HepG2 (cell line): ENCODE measurements around the gene E2F1. TPM values are rescaled to one million over a fixed set of nuclear protein-coding genes. Genes with fewer than 3 reads are reported as not detected.

ENCODE experiments used
- ARID4A ChIP-seq: sonication (generic); formaldehyde crosslinking; IDR thresholded peaks from 2 replicates; pipeline ENCODE4 v1.5.0; 2020; ENCODE audit warnings: mild to moderate bottlenecking, missing genetic modification reagents, borderline replicate concordance
- CHD2 ChIP-seq: IDR thresholded peaks from 2 replicates; pipeline ENCODE4 v1.6.1; 2011; ENCODE audit warnings: low read depth, low read length, improper control_type of control experiment
- CHD4 ChIP-seq: fragments of 200-600 bp; sonication (generic); IDR thresholded peaks from 2 replicates; pipeline ENCODE4 v1.7.0; 2017; ENCODE audit warnings: mild to moderate bottlenecking, low read length, borderline replicate concordance
- ETV5 ChIP-seq: IDR thresholded peaks from 2 replicates; pipeline ENCODE4 v1.6.1; 2018; ENCODE audit warnings: missing biosample characterization, missing genetic modification reagents, inconsistent platforms, borderline replicate concordance
- GTF2F1 ChIP-seq: fragments of 150-350 bp; IDR thresholded peaks from 2 replicates; pipeline ENCODE4 v1.6.1; 2014; ENCODE audit warnings: low read length
- HNRNPLL ChIP-seq: fragments of 200-400 bp; formaldehyde crosslinking; IDR thresholded peaks from 2 replicates; pipeline ENCODE4 v1.6.1; 2017; ENCODE audit warnings: mild to moderate bottlenecking, low read depth, low read length; ENCODE audit not compliant: poor library complexity, severe bottlenecking
- HOMEZ ChIP-seq: IDR thresholded peaks from 2 replicates; pipeline ENCODE4 v1.6.1; 2016; ENCODE audit warnings: low read depth
- IRF2 ChIP-seq: IDR thresholded peaks from 2 replicates; pipeline ENCODE4 v1.6.1; 2018; ENCODE audit warnings: missing genetic modification reagents, missing compliant biosample characterization
- MBNL3 ChIP-seq: fragments of 250-450 bp; sonication (Bioruptor Pico); conservative IDR thresholded peaks from 2 replicates; pipeline ENCODE4 v1.8.0; 2022; ENCODE audit warnings: mild to moderate bottlenecking, inconsistent platforms
- MTA3 ChIP-seq: sonication (generic); formaldehyde crosslinking; IDR thresholded peaks from 2 replicates; pipeline ENCODE4 v1.4.0; 2020; ENCODE audit warnings: missing genetic modification reagents
- TARDBP ChIP-seq: sonication (generic); formaldehyde crosslinking; IDR thresholded peaks from 2 replicates; pipeline ENCODE4 v1.8.0; 2022; ENCODE audit warnings: mild to moderate bottlenecking, missing genetic modification reagents
- USF2 ChIP-seq, 2 experiments: sonication (generic) in 1 of 2; formaldehyde crosslinking in 1 of 2; IDR thresholded peaks; 2 replicates each; pipeline versions ENCODE4 v1.5.1 to v1.6.1; 2011 to 2020; ENCODE audit warnings: borderline replicate concordance in 1 of 2, low read depth in 1 of 2, low read length in 1 of 2, mild to moderate bottlenecking in 1 of 2, missing genetic modification reagents in 1 of 2, moderate library complexity in 1 of 2
- ZBTB49 ChIP-seq: sonication (generic); formaldehyde crosslinking; IDR thresholded peaks from 2 replicates; pipeline ENCODE4 v1.4.0; 2020; ENCODE audit warnings: missing genetic modification reagents, borderline replicate concordance
- ZNF383 ChIP-seq: sonication (generic); formaldehyde crosslinking; IDR thresholded peaks from 2 replicates; pipeline ENCODE4 v1.4.0; 2020; ENCODE audit warnings: missing genetic modification reagents, mild to moderate bottlenecking, borderline replicate concordance
- ZNF460 ChIP-seq: sonication (generic); formaldehyde crosslinking; IDR thresholded peaks from 2 replicates; pipeline ENCODE4 v1.5.1; 2020; ENCODE audit warnings: missing genetic modification reagents, mild to moderate bottlenecking, borderline replicate concordance
- ZNF780A ChIP-seq: sonication (generic); formaldehyde crosslinking; IDR thresholded peaks from 2 replicates; pipeline ENCODE4 v1.8.0; 2022; ENCODE audit warnings: mild to moderate bottlenecking, missing genetic modification reagents, moderate library complexity
- polyA plus RNA-seq, 8 experiments: library from polyadenylated mRNA; depleted of rRNA in 3 of 8; stranded (reverse) in 7 of 8; unstranded in 1 of 8; fragments of >200 nt; fragmentation: Illumina TruSeq in 4 of 8; extraction: Trizol in 4 of 8; gene quantifications; 2 replicates each; pipeline versions ENCODE4 v1.2.1 to v1.2.3, GENCODE V29; 2011 to 2016; ENCODE audit warnings: low read depth in 4 of 8, missing spikeins in 1 of 8, mixed read lengths in 1 of 8; ENCODE audit not compliant: insufficient read depth in 1 of 8
- total RNA-seq, 5 experiments: library from RNA; depleted of rRNA; stranded (reverse); fragments of >200 nt; fragmentation: Illumina TruSeq; extraction: Trizol; gene quantifications; 2 replicates each; pipeline ENCODE4 v1.2.3, GENCODE V29; 2016; ENCODE audit warnings: low read depth in 1 of 5
- TF ChIP-seq, protein P1 (sequence below): sonication (generic); formaldehyde crosslinking; IDR thresholded peaks from 2 replicates; pipeline ENCODE4 v1.5.0; 2020; ENCODE audit warnings: missing genetic modification reagents

E2F1 gene
- total and polyA plus RNA-seq, 2 of the 13 experiments (the other 11 are each of a cell fraction or from before 2014, with no cell fraction given) = 25.5 to 39.4 TPM

DNA sequence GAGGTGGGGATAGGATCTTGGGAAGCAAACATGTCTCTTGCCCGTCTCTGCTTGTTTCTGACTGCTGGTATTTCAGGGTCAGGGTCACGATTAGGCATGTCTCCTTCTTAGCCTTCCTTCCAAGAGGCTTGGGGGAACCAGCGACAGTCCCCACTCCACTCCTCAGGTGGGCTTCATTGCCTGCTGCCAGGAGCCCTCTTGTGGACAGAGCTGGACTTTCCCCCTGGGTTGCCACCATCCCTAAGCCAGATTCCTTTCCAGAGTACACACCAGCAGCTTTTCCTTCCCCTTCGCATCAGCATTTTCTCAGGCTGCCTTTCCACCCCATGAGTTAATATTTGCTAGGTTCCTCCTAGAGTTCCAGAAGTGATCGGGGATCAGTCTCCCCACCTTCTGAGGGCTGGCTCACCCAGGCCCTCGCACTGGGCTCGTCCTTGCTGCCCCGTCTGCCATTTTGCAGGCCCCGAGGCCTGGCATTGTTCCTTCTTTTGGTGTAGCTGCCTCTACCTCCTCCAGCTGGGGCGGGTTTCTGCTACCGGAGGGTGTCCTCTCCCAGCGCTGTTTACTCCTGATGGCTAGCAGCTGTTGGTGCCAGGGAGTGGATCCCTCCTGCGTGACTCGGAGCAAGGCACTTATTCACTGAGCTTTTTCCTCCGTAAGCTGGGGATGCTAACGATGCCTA lies 32.8 kb downstream of the E2F1 start (continued):
- TF ChIP-seq ARID4A (CRISPR knock-in tag) (peak; percentile 33; the same call in 1 of the 2 replicates), ZNF460 (CRISPR knock-in tag) (no peak), ZBTB49 (CRISPR knock-in tag) (no peak), CHD2 (no peak), GTF2F1 (0 out of 2 replicates have a peak, but pooled peaks have one; percentile 57), HOMEZ (peak; percentile 42; the same call in 1 of the 2 replicates), ETV5 (CRISPR knock-in tag) (0 out of 2 replicates have a peak, but pooled peaks have one; percentile 15), CHD4 (no peak), USF2 (IDR thresholded peaks at IDR 0.05; ENCODE audit: low read depth, low read length) (no peak), USF2 (CRISPR knock-in tag; IDR thresholded peaks at IDR 0.05; ENCODE audit: borderline replicate concordance) (no peak; the same call in 1 of the 2 replicates), HNRNPLL (no peak), MBNL3 (CRISPR knock-in tag) (no peak), ZNF383 (CRISPR knock-in tag) (no peak), ZNF780A (no peak), IRF2 (CRISPR knock-in tag) (no peak), TARDBP (CRISPR knock-in tag) (peak; percentile 20; the same call in 1 of the 2 replicates), MTA3 (no peak)
- TF ChIP-seq, protein P1, sequence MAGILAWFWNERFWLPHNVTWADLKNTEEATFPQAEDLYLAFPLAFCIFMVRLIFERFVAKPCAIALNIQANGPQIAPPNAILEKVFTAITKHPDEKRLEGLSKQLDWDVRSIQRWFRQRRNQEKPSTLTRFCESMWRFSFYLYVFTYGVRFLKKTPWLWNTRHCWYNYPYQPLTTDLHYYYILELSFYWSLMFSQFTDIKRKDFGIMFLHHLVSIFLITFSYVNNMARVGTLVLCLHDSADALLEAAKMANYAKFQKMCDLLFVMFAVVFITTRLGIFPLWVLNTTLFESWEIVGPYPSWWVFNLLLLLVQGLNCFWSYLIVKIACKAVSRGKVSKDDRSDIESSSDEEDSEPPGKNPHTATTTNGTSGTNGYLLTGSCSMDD = no peak
